ENCODE results near the gene DEPP1.

The DEPP1 gene

GRCh38 chr10:44969854-44970253 is 8.8 kb downstream of the DEPP1 start:
- Histone ChIP-seq H3K4me3 (no peak overlapping the region), H3K27ac (no peak overlapping the region), H3K36me3 (peaks cover 16 to 32% (median 31%) of the 10 kb centered on the region in 3 donors), H3K4me1 (peaks cover 0 to 63% (median 53%) of the 10 kb centered on the region in 4 donors), H3K9me3 (no peaks in the 10 kb centered on the region), H3K27me3 (no peaks in the 10 kb centered on the region)
- intact Hi-C loops (cut with DNase I; ENCODE audit: low total_unique reads): loop anchor here (10.0 kb wide), 1 partner anchor 95 kb away; no protein-coding TSS in a partner anchor
- no peak for DNase-seq
- no peak for TF ChIP-seq CTCF (IDR thresholded peaks at IDR 0.05)

- no peak overlapping the region for H3K4me3 ChIP-seq
Measured at GRCh38 chr10:44968500-44969400, 9.9 kb downstream of the DEPP1 start.

GRCh38 chr10:44968091-44968490 is 10.5 kb downstream of the DEPP1 start:
- Histone ChIP-seq H3K4me1 (peaks cover 0 to 64% (median 56%) of the 10 kb centered on the region in 4 donors), H3K27ac (peak overlapping the region; percentile 71 to 83), H3K27me3 (no peaks in the 10 kb centered on the region), H3K9me3 (no peaks in the 10 kb centered on the region), H3K36me3 (peaks cover 16 to 32% (median 31%) of the 10 kb centered on the region in 3 donors), H3K4me3 (no peak overlapping the region)
- DNase-seq: peak; percentile 84 to 88
- TF ChIP-seq CTCF (IDR thresholded peaks at IDR 0.05): no peak
- intact Hi-C loops (cut with DNase I; ENCODE audit: low total_unique reads): no loop called here

More at GRCh38 chr10:44968500-44969400, 9.9 kb downstream of the DEPP1 start:
- no peaks in the 10 kb centered on the region for H3K27me3 ChIP-seq
- H3K36me3 ChIP-seq: peaks cover 16 to 32% (median 31%) of the 10 kb centered on the region in 3 donors
- peak in 1 of 2 donors; percentile 66 for DNase-seq
- peak overlapping the region; percentile 71 to 83 for H3K27ac ChIP-seq
- H3K4me1 ChIP-seq: peaks cover 0 to 63% (median 54%) of the 10 kb centered on the region in 4 donors
- no peak for TF ChIP-seq CTCF (IDR thresholded peaks at IDR 0.05)
- no peaks in the 10 kb centered on the region for H3K9me3 ChIP-seq
- intact Hi-C loops (cut with DNase I; ENCODE audit: low total_unique reads): no loop called here

- peaks cover 16 to 32% (median 31%) of the 10 kb centered on the region in 3 donors for H3K36me3 ChIP-seq
- H3K4me1 ChIP-seq: peaks cover 0 to 68% (median 58%) of the 10 kb centered on the region in 4 donors
- H3K4me3 ChIP-seq: no peak overlapping the region
- no peaks in the 10 kb centered on the region for H3K27me3 ChIP-seq
- H3K9me3 ChIP-seq: no peaks in the 10 kb centered on the region
- H3K27ac ChIP-seq: peak overlapping the region; percentile 71 to 83
- DNase-seq: peak in 1 of 2 donors; percentile 78
- TF ChIP-seq CTCF (IDR thresholded peaks at IDR 0.05): no peak
- intact Hi-C loops (cut with DNase I; ENCODE audit: low total_unique reads): no loop called here
Measured at GRCh38 chr10:44967616-44968015, 11.0 kb downstream of the DEPP1 start.

- Histone ChIP-seq H3K4me1 (peaks cover 0 to 74% (median 61%) of the 10 kb centered on the region in 4 donors), H3K27ac (peak overlapping the region; percentile 71 to 83), H3K36me3 (peaks cover 16 to 30% (median 27%) of the 10 kb centered on the region in 3 donors), H3K27me3 (no peaks in the 10 kb centered on the region), H3K4me3 (no peak overlapping the region), H3K9me3 (no peaks in the 10 kb centered on the region)
- peak in 1 of 2 experiments; percentile 23 for TF ChIP-seq CTCF (IDR thresholded peaks at IDR 0.05)
- DNase-seq: peak in 1 of 2 donors; percentile 64
- intact Hi-C loops (cut with DNase I; ENCODE audit: low total_unique reads): no loop called here
Measured at GRCh38 chr10:44966816-44967509, 11.6 kb downstream of the DEPP1 start.

All from tibial artery (tissue), 4 donors.